ACC112 (cell line): ENCODE measurements around the gene COL1A2.

ENCODE experiments used
- H2AFZ ChIP-seq: fragments of 200-600 bp; sonication (generic); one replicate; pipeline ENCODE4 v1.6.0; 2017; ENCODE audit warnings: antibody characterized with exemption, low read length; ENCODE audit not compliant: unreplicated experiment
- H3K27ac ChIP-seq: fragments of 200-600 bp; sonication (generic); 2 replicates; pipeline ENCODE4 v1.5.1; 2014; ENCODE audit warnings: low read depth, mild to moderate bottlenecking, antibody characterized with exemption, low read length, moderate library complexity
- H3K27me3 ChIP-seq: fragments of 200-600 bp; sonication (generic); 2 replicates; pipeline ENCODE4 v1.6.1; 2014; ENCODE audit warnings: mild to moderate bottlenecking, antibody characterized with exemption, low read length, moderate library complexity, mixed read lengths; ENCODE audit not compliant: insufficient read depth
- H3K36me3 ChIP-seq: fragments of 200-600 bp; sonication (generic); 2 replicates; pipeline ENCODE4 v1.6.1; 2016; ENCODE audit warnings: mild to moderate bottlenecking, antibody characterized with exemption, low read length, moderate library complexity, mixed read lengths; ENCODE audit not compliant: insufficient read depth
- H3K4me1 ChIP-seq: fragments of 200-600 bp; sonication (generic); one replicate; pipeline ENCODE4 v1.6.1; 2016; ENCODE audit warnings: low read length, mixed read lengths; ENCODE audit not compliant: insufficient read depth, unreplicated experiment, control insufficient read depth
- H3K4me3 ChIP-seq: fragments of 200-600 bp; sonication (generic); 2 replicates; pipeline ENCODE4 v1.5.1; 2014; ENCODE audit warnings: mild to moderate bottlenecking, low read depth, low read length
- H3K79me2 ChIP-seq: fragments of 200-600 bp; sonication (generic); one replicate; pipeline ENCODE4 v1.6.0; 2016; ENCODE audit warnings: low read length; ENCODE audit not compliant: control insufficient read depth, unreplicated experiment, insufficient read depth

COL1A2 gene

DNA sequence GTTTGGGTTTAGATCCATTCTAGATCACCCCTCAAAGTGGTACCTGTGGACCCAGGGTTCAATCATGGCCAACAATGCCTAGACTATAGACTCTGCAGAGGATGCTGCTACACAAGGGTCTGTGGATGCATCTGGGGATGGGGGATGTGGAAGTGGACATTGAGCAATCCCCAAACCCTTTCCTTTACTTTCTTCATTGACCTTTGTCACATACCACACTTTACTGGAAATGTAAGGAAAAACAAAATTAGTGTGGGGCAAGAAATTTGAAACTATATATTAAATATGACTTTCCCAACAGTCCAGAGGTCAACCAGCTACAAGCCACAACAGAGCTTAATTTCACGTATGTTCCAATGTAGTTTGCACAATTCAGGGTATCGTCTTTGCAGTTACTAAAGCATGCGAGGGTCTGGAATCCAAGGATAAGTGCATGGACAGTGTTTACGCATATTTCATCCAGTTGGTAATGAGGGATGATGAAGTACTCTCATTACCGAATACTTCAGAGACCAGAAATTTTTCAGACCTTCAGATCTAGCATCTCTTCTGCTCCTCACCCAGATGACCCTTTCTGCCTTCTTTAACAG is 81.7 kb downstream of the COL1A2 start:
- H3K27me3 ChIP-seq = 0 out of 2 replicates have a peak, but pooled peaks cover 6% of the 10 kb centered on the region
- no peak overlapping the region for H3K27ac ChIP-seq
- no peak overlapping the region for H3K4me3 ChIP-seq
- no peaks in the 10 kb centered on the region for H3K4me1 ChIP-seq
- no peak overlapping the region for H2AFZ ChIP-seq
- H3K36me3 ChIP-seq = no peaks in the 10 kb centered on the region; the same call in 1 of the 2 replicates
- H3K79me2 ChIP-seq = no peaks in the 10 kb centered on the region

DNA sequence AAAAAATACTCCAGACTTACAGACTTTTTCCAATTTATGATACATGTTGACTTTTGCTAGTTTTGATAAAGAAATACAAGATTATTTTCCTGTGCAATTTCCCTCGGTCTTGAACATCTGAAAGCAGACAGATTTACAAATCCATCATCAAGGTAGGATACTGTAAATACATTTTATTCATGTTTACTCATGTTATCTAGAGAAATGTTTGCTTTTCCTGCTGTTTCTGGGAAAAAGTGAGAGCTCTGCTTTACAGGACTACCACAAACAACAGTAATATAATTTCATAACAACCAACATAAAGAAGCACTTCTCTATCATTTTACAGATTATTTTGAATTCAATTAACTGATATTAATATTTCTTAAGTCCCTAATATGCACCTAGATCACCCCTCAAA is 83.2 kb downstream of the COL1A2 start:
- H2AFZ ChIP-seq = no peak overlapping the region
- no peaks in the 10 kb centered on the region for H3K79me2 ChIP-seq
- no peaks in the 10 kb centered on the region for H3K4me1 ChIP-seq
- no peaks in the 10 kb centered on the region for H3K36me3 ChIP-seq
- H3K27ac ChIP-seq = no peak overlapping the region
- 0 out of 2 replicates have a peak, but pooled peaks cover 6% of the 10 kb centered on the region for H3K27me3 ChIP-seq
- no peak overlapping the region for H3K4me3 ChIP-seq

- Histone ChIP-seq H2AFZ (no peak overlapping the region), H3K79me2 (no peaks in the 10 kb centered on the region), H3K27me3 (0 out of 2 replicates have a peak, but pooled peaks cover 6% of the 10 kb centered on the region), H3K4me1 (no peaks in the 10 kb centered on the region), H3K36me3 (no peaks in the 10 kb centered on the region), H3K27ac (no peak overlapping the region), H3K4me3 (no peak overlapping the region)
These were observed 84.0 kb downstream of the COL1A2 start for GRCh38 chr7:94478648-94479214.
